Upper lobe of right lung (tissue), 1 donor: Measurements from ENCODE around the gene PDSS1. TPM values are rescaled to one million over a fixed set of nuclear protein-coding genes. Genes with fewer than 3 reads are reported as not detected.

Source experiments
- ATAC-seq: fragments of 200-7000 bp; cut with Tn5 transposase; one replicate; pipeline ENCODE4 v1.9.1; 2020; ENCODE audit warnings: mild to moderate bottlenecking, moderate library complexity
- DNase-seq: peaks from one replicate; pipeline ENCODE4 v3.0.0-alpha.2; 2020
- H3K27ac ChIP-seq: fragments of 200-600 bp; one replicate; pipeline ENCODE4 v1.8.0; 2022
- H3K27me3 ChIP-seq: fragments of 200-600 bp; one replicate; pipeline ENCODE4 v1.8.0; 2022; ENCODE audit warnings: mild to moderate bottlenecking
- H3K36me3 ChIP-seq: fragments of 200-600 bp; one replicate; pipeline ENCODE4 v1.8.0; 2022
- H3K4me1 ChIP-seq: fragments of 200-600 bp; one replicate; pipeline ENCODE4 v1.8.0; 2022
- H3K4me3 ChIP-seq: fragments of 200-600 bp; one replicate; pipeline ENCODE4 v1.8.0; 2022; ENCODE audit warnings: mild to moderate bottlenecking
- H3K9me3 ChIP-seq: fragments of 200-600 bp; one replicate; pipeline ENCODE4 v1.8.0; 2022
- CTCF ChIP-seq: fragments of 200-600 bp; IDR thresholded peaks from one replicate; pipeline ENCODE4 v1.8.0; 2022; ENCODE audit warnings: antibody characterized with exemption
- intact Hi-C: fragments of 100-400 bp; cut with DNase I; formaldehyde crosslinking; loops from one replicate; pipeline ENCODE4 v1.11.0; 2022
- total RNA-seq: library from RNA; stranded (reverse); fragmentation: NEBNext Ultra II Directional; extraction: Animal tissue kit (Norgen Biotek cat#: 25700); gene quantifications from one replicate; pipeline ENCODE4 v1.2.1, GENCODE V29; 2021
- donor health status: DM: no; HTN: yes; CAD: no; lungs with severe emphysema.

Gene PDSS1
- total RNA-seq, 1 donor from 2014 or later: 6.2 TPM

DNA sequence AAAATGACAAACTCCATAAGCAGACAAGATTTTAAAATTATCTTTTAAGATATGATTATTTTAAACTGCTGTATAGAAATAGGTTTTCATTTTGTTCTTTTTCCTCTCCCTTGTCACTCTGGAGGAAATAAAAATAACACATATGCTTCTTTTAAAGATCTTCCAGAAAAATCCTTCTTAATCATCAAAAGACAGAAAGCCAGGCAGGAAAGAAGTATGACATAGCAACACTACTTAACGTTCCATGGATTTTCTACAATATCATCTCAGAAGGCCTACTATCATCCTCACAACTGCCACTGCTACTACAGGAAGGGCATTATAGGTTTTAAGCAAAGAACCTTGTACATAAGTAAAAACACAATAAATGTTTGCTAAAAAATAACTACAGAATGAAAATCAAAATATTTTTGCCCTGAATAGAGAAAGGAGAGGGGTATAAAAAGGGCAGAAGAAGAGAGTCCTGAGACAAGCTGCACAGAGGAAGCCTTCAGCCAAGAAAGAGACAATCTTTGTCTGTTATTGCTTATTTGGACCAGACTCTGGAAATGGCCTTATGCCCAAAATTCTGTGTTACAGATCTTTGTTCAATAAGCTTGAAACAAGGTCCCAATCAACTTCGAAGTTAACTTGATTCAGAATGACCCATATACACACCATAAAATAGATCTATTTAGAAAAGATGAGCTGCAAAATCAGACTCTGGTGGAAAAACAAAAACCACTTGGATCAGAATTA lies 95.4 kb downstream of the PDSS1 start:
- peaks cover 6% of the 10 kb centered on the region for H3K9me3 ChIP-seq
- H3K4me3 ChIP-seq: no peak overlapping the region
- H3K27ac ChIP-seq: no peak overlapping the region
- no peaks in the 10 kb centered on the region for H3K36me3 ChIP-seq
- TF ChIP-seq CTCF: no peak
- intact Hi-C loops: no loop called here
- ATAC-seq (no peak), DNase-seq (no peak)
- no peaks in the 10 kb centered on the region for H3K27me3 ChIP-seq
- H3K4me1 ChIP-seq: peaks cover 15% of the 10 kb centered on the region

Other genes starting within 250 kb of the PDSS1 start
- gene ABI1, start 163.3 kb downstream of the PDSS1 start, total RNA-seq: 52.4 TPM